Erythroblast (primary cell): Measurements from ENCODE around the gene SLC7A5.
"Not testable (repeated sequence)": the region's sequence is repeated elsewhere in the genome, so short reads cannot be mapped to it uniquely, and the experiment has no call there.

Source experiments
- GATA1 ChIP-seq: IDR thresholded peaks from 2 replicates; pipeline ENCODE4 v1.6.1; 2011; ENCODE audit warnings: low read depth, mild to moderate bottlenecking, control low read depth, low read length, moderate library complexity
- POLR2A ChIP-seq: IDR thresholded peaks from 2 replicates; pipeline ENCODE4 v1.6.1; 2011; ENCODE audit warnings: mild to moderate bottlenecking, low read length

DNA sequence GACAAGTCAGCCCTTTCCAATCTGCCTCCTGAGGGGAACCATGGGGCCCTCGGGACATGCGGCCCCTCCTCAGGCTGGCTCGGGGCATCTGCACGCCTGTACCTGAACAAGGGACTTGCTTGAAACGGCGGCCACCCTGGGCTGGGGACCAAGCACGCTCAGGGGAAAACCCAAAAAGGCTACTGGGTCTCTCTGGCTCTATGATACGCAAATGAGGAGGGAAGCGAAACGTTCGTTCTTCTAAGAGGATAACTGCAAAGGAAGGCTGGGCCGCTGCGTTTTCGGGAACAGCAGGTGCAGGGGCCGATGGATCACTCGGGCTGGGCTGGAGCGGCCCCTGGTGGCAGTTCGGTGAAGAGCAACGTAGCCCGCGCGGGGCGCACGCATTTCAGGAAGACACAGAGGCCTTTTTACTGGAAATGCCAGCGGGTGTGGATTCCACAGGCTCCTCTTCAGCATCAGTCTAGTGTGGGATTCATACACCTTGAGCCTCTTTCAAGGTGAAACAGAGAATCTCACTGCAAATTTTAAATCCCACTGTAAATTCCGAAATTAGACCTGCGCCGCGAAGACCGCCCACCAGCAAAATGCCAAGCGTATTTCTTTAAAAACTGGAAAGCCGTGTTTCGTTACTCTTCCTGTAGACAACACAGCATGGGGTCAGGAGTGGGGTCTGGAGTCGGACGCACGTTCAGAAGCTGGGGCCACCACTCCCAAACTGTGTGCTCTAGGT lies 40.1 kb upstream of the SLC7A5 start:
- TF ChIP-seq POLR2A, GATA1: not testable (repeated sequence)
